ENCODE results near the gene PDZD2. TPM values are rescaled to one million over a fixed set of nuclear protein-coding genes. Genes with fewer than 3 reads are reported as not detected.
A peak's percentile ranks its signal among the peaks of the same experiment; 100 is the strongest.
"Not testable (repeated sequence)": the region's sequence is repeated elsewhere in the genome, so short reads cannot be mapped to it uniquely, and the experiment has no call there.

Gene PDZD2
- total RNA-seq, 1 experiment from 2014 or later = 2.1 TPM

DNA sequence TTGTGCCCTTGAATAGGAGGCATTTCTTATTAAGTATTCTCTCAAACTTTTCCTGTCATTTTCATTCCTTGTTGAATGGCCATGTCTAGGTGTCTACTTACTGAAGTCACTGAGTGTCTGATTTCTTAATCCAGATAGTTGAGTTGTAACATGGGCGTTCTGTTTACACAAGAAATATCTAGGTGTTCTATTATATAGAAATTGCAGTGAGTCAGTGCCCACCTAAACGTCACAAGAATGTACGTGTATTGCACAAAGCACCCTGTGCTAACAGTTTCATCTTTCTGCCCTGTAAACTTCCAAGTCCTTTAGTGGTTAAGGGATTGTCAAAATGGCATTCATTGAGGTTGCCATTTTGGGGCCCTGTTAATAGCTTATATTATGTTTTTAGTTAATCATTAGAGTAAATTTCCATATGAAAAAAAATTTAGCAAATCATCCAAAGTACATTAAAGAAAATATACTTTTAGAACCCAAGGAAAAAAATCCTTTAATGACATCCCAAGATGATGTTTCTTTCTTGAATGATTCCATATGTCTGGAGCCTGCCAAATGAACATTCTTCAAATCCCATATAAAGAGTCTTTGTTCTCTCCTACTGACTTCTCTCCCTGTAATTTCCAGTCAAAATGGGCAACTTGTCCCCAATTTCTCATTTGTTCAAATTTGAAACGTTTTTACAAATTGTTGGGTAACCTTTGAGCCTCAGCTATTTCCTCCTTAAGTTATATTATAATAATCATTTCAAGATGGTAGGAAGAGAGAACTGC is 421.0 kb downstream of the PDZD2 start:
- H3K36me3 ChIP-seq (replicated peaks; ENCODE audit: control insufficient read depth, insufficient read depth, low read length) = no peaks in the 10 kb centered on the region; the same call in none of the 2 replicates
- H3K27me3 ChIP-seq (ENCODE audit: control insufficient read depth, insufficient read depth, low read length) = no peaks in the 10 kb centered on the region
- DNase-seq = no peak
- no peak overlapping the region for H3K4me3 ChIP-seq (ENCODE audit: insufficient read depth, low read depth, low read length)

DNA sequence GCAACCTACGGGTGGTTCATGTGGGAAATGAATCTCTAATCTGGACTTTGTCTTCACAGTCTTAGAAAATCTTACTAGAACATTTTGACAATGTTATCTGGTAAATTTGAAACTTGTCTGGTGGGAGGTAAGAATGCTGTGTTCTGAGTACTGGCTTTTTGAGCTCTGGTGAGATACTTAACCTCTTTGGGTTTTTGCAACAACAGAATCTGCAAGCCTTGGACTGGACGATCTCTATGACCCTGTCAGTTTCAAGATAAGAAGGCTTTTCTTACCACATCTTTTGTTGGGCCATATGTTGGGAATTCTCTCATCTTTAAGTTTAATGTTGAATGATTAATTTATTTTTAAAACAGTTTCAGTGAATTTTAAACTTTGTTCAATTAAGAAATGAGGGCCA is 422.3 kb downstream of the PDZD2 start:
- no peak for DNase-seq
- Histone ChIP-seq H3K36me3 (replicated peaks; ENCODE audit: control insufficient read depth, insufficient read depth, low read length) (no peaks in the 10 kb centered on the region; the same call in none of the 2 replicates), H3K27me3 (ENCODE audit: control insufficient read depth, insufficient read depth, low read length) (no peaks in the 10 kb centered on the region), H3K4me3 (ENCODE audit: insufficient read depth, low read depth, low read length) (no peak overlapping the region)

DNA sequence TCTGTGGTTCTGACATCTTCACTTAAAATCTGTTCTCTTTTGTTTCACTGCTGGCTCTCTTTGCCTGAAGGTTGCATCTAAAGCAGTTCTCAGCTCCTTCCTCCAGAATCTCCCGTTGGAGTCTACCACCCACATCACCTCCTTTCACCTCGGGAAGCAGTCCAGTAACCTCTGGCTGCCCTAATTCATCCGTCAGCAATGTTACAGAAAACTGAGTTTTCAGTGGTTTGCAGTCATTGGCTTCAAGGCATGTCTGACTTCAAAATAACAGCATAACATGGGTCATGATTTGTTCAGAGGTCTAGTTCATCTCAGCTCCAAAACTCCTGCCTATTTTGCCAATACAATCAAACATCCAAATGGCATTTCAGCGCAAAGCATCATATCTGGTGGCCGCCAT is 427.5 kb downstream of the PDZD2 start:
- no peaks in the 10 kb centered on the region for H3K27me3 ChIP-seq (ENCODE audit: control insufficient read depth, insufficient read depth, low read length)
- peaks cover 1% of the 10 kb centered on the region for H3K36me3 ChIP-seq (replicated peaks; ENCODE audit: control insufficient read depth, insufficient read depth, low read length)
- no peak overlapping the region for H3K4me3 ChIP-seq (ENCODE audit: insufficient read depth, low read depth, low read length)
- DNase-seq = no peak

DNA sequence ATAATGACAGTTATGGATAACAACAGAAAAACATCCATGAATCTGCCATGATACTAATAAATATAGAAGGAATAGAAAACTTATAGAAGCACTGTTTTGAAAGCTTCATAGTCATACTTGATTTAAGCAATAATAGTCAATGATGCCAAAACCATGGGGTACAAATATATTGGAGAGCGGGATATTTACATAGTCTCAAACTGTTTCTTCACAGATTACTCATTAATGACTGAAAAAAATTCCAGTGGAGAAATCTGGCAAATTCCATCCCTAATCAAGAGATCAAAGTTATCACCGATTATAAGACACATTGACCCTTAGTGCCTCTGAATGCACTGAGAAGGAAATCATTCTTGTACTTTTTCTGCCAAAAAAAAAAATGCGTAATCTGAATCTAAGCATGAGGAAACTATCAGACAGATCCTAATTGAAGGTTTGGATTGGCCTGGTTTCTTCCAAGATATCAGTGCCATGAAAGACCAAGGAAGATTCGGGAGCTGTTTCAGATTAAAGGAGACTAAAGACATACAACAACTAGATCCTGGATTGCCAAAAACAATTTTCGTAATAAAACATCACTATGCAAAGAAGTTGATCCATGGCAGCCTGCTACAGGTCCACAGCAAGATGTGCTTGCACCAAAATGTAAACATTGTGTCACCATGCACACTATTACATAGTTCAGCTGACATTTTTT is 429.0 kb downstream of the PDZD2 start:
- no peak for DNase-seq
- no peak overlapping the region for H3K4me3 ChIP-seq (ENCODE audit: insufficient read depth, low read depth, low read length)
- H3K27me3 ChIP-seq (ENCODE audit: control insufficient read depth, insufficient read depth, low read length) = no peaks in the 10 kb centered on the region
- H3K36me3 ChIP-seq (replicated peaks; ENCODE audit: control insufficient read depth, insufficient read depth, low read length) = peaks cover 1% of the 10 kb centered on the region; the same call in 1 of the 2 replicates

DNA sequence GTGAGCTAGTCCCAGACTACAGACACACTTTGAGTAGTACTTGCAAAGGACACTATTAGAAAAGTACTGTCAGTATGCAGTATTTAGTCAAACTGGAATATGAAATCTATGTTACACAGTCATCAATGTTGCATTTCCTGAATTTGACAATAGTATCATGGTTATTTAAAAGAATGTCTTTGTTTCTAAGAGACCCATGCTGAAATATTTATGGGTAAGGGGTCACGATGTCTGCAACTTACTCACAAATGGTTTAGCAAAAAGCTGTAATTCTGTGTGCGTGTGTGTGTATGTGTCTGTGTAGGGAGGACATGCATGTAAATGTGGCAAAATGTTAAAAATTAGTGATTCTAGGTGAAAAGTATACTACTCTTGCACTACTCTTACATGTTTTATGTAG is 429.6 kb downstream of the PDZD2 start:
- DNase-seq = no peak
- Histone ChIP-seq H3K4me3 (ENCODE audit: insufficient read depth, low read depth, low read length) (no peak overlapping the region), H3K36me3 (replicated peaks; ENCODE audit: control insufficient read depth, insufficient read depth, low read length) (peaks cover 1% of the 10 kb centered on the region; the same call in 1 of the 2 replicates), H3K27me3 (ENCODE audit: control insufficient read depth, insufficient read depth, low read length) (no peaks in the 10 kb centered on the region)

DNA sequence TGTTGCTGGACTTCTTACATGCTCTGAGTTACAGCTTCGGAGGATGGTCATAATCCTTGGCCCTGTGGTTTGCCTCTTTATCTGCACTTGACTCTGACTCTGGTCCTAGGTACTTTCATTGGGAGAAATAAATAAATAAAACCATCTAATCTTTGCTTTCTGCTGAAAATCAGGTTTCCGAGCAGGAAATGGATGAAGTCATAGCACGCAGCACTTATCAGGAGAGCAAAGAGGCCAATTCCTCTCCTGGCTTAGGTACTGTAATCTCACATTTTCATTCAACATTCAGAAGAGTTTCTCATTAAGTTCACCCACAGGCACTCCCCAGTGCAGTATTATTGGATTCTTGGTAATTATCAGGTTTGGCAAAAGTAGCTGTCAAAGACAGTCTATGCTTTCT is 430.5 kb downstream of the PDZD2 start:
- Histone ChIP-seq H3K27me3 (ENCODE audit: control insufficient read depth, insufficient read depth, low read length) (no peaks in the 10 kb centered on the region), H3K36me3 (replicated peaks; ENCODE audit: control insufficient read depth, insufficient read depth, low read length) (peaks cover 1% of the 10 kb centered on the region; the same call in 1 of the 2 replicates), H3K4me3 (ENCODE audit: insufficient read depth, low read depth, low read length) (no peak overlapping the region)
- DNase-seq = no peak

DNA sequence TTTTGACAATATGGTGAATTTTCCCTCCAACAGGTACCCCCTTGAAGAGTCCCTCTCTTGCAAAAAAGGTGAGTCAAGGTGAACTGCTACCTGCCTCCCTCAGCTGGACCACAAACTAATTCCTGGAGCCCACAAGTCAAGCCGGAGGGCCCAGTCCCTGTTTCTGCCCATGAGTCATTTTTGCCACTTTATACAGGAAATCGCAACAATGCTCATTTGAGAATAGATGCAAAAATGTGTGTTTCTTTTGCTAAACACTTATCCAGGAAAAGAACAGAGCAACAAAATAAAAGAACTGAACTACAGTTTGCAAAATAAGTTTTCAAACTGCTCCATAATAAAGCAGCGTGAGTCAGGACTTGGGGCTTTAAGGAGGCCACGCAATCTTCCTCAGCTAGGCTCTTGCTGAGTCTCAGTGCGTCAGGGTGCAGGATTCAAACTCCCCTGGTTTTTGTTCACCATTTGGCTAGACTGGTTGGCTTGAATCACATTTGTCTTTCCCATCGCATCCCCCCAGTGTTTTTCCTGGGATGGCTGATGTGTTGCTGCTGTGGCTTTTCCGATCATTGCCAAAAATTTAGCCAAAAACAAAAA is 432.5 kb downstream of the PDZD2 start:
- peaks cover 1% of the 10 kb centered on the region; the same call in 1 of the 2 replicates for H3K36me3 ChIP-seq (replicated peaks; ENCODE audit: control insufficient read depth, insufficient read depth, low read length)
- H3K4me3 ChIP-seq (ENCODE audit: insufficient read depth, low read depth, low read length) = no peak overlapping the region
- DNase-seq = no peak
- no peaks in the 10 kb centered on the region for H3K27me3 ChIP-seq (ENCODE audit: control insufficient read depth, insufficient read depth, low read length)

DNA sequence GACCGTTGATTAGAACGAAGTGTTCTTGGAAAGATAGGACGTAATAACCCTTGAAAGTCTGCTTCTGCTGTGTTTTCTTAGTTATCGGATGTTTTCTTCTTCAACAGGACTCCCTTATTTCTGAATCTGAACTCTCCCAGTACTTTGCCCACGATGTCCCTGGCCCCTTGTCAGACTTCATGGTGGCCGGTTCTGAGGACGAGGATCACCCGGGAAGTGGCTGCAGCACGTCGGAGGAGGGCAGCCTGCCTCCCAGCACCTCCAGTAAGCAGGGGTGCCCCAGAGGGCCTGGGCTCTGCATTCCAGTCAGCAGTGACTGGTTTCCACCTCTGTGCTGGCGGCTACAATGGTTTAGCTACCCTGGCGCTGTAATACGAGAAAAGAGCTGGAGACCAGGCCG is 433.1 kb downstream of the PDZD2 start:
- no peaks in the 10 kb centered on the region for H3K27me3 ChIP-seq (ENCODE audit: control insufficient read depth, insufficient read depth, low read length)
- DNase-seq = no peak
- peaks cover 1% of the 10 kb centered on the region; the same call in 1 of the 2 replicates for H3K36me3 ChIP-seq (replicated peaks; ENCODE audit: control insufficient read depth, insufficient read depth, low read length)
- H3K4me3 ChIP-seq (ENCODE audit: insufficient read depth, low read depth, low read length) = no peak overlapping the region

DNA sequence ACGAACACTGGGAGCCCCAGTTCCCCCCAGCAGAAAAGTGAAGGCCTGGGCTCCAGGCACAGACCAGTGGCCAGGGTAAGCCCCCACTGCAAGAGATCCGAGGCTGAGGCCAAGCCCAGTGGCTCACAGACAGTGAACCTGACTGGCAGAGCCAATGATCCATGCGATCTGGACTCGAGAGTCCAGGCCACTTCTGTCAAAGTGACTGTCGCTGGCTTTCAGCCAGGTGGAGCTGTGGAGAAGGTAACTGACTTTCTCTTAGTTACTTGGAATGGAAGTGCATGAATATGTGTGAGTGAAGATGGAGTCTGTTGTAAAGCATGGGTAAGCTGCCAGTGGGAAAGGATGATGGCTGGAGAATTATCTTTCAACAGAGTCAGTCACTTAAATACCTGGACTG is 435.5 kb downstream of the PDZD2 start:
- H3K36me3 ChIP-seq (replicated peaks; ENCODE audit: control insufficient read depth, insufficient read depth, low read length) = peaks cover 3% of the 10 kb centered on the region
- DNase-seq = peak; percentile 51
- H3K4me3 ChIP-seq (ENCODE audit: insufficient read depth, low read depth, low read length) = no peak overlapping the region
- H3K27me3 ChIP-seq (ENCODE audit: control insufficient read depth, insufficient read depth, low read length) = no peaks in the 10 kb centered on the region

DNA sequence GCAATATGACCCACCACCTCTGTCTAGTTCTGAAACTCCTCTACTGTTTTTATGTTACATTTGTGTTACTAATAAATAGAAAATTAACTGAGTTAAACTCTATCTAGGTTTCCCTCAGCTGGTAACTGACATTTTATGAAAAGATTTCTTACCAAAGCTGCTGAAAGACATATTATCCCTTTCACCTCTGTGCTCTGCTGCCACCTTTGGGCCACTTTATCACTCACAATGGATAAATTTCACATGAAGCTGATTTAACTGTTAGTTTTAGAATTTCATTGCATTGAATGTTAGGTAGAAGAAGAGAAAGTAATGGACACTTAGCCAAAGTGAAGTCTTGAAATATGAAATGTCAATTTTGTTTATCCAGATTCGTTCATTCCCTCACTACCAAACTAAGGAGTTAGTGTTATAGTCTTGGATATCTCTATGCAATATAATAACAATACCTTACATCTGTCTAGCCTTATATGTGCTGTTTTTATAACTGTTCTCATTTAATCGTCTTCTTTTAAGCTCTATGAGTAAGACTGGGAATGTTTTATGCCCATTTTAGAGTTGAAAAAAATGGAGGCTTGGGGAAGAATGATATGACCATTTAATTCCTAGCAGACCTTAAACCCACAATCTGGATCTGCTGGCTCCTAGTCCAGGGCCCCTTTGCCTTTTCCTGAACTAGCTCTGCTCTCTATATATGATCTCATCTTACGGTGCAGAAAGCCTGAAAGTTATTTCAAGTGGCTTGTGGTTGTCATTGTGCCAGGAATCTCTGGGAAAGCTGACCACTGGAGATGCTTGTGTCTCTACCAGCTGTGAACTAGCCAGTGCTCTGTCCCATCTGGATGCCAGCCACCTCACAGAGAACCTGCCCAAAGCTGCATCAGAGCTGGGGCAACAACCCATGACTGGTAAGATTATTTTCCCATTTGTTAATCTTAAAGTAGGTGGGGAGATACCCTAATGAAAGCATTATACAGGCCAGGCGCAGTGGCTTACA is 438.1 kb downstream of the PDZD2 start:
- Histone ChIP-seq H3K4me3 (ENCODE audit: insufficient read depth, low read depth, low read length) (no peak overlapping the region), H3K36me3 (replicated peaks; ENCODE audit: control insufficient read depth, insufficient read depth, low read length) (peaks cover 1% of the 10 kb centered on the region), H3K27me3 (ENCODE audit: control insufficient read depth, insufficient read depth, low read length) (no peaks in the 10 kb centered on the region)
- DNase-seq = peak; percentile 56

DNA sequence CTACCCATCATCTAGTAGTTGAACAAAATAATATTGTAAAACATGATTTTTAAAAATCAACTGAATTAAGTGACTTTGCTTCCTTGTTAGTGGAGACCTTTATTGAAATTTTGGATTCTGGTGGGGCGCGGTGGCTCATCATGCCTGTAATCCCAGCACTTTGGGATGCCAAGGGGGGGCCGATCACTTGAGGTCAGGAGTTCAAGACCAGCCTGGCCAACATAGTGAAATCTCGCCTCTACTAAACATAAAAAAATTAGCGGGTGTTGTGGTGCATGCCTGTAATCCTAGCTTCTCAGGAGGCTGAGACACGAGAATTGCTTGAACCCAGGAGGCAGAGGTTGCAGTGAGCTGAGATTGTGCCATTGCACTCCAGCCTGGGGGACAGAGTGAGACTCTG is 439.9 kb downstream of the PDZD2 start:
- not testable (repeated sequence) for H3K27me3 ChIP-seq (ENCODE audit: control insufficient read depth, insufficient read depth, low read length); H3K4me3 ChIP-seq (ENCODE audit: insufficient read depth, low read depth, low read length); DNase-seq; H3K36me3 ChIP-seq (replicated peaks; ENCODE audit: control insufficient read depth, insufficient read depth, low read length)

DNA sequence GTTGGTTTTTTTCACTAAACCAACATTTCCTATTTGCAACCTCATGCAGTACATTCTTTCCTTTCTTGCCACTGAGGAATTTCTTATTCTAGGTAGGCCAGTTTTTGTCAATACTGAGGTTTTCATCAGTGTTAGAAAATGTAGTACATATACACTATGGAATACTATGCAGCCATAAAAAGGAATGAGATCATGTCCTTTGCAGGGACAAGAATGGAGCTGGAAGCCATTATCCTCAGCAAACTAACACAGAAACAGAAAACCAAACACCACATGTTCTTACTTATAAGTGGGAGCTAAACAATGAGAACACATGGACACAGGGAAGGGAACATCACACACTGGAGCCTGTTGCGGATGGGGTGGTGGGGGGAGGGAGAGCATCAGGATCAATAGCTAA is 441.6 kb downstream of the PDZD2 start:
- H3K27me3 ChIP-seq (ENCODE audit: control insufficient read depth, insufficient read depth, low read length); DNase-seq; H3K36me3 ChIP-seq (replicated peaks; ENCODE audit: control insufficient read depth, insufficient read depth, low read length); H3K4me3 ChIP-seq (ENCODE audit: insufficient read depth, low read depth, low read length): not testable (repeated sequence)

DNA sequence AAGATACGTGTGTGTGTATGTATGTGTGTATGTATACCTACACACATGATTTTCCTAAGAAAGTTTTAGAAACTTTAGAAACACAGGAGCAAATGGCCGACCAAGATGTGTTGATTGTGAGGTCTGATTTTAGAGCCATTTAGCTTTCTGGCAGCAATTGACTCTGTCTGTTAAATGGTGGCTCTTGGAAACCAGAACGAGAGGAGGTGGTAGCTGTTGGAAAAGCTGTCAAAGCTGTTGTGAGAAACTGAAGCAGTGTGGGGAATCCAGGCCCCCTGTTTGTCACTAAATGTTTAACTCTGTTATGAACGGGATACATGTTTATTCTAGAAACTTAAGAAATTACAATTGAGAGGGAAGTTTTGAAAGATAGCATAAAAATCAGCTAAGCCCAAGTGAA is 443.8 kb downstream of the PDZD2 start:
- Histone ChIP-seq H3K27me3 (ENCODE audit: control insufficient read depth, insufficient read depth, low read length) (no peaks in the 10 kb centered on the region), H3K4me3 (ENCODE audit: insufficient read depth, low read depth, low read length) (no peak overlapping the region), H3K36me3 (replicated peaks; ENCODE audit: control insufficient read depth, insufficient read depth, low read length) (peaks cover 1% of the 10 kb centered on the region)
- no peak for DNase-seq

DNA sequence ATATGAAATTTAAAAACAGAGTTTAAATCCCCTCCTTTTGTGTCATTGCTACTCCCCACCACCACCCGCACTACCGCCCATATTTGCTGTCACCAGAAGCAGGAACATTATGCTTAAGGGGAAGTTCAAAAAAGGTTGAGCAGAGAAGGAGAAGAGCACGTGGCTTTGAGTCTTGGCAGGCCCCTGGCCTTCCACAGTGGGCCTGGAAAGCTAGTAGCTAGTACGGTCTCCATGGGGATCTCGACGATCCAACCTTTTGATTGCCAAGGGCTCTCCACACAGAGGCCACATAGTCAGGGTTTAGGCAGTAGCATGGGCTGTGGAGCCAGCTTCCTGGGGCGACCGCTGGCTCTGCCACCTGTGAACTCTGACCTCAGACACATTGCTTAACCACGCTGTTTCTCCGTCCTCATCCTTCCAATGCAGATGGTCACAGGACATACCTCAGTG is 445.1 kb downstream of the PDZD2 start:
- Histone ChIP-seq H3K4me3 (ENCODE audit: insufficient read depth, low read depth, low read length) (no peak overlapping the region), H3K27me3 (ENCODE audit: control insufficient read depth, insufficient read depth, low read length) (no peaks in the 10 kb centered on the region), H3K36me3 (replicated peaks; ENCODE audit: control insufficient read depth, insufficient read depth, low read length) (peaks cover 6% of the 10 kb centered on the region)
- DNase-seq = no peak

Data from H7 (cell line).